Esophagus muscularis mucosa (tissue), 3 donors: ENCODE results near the gene ITLN1.

Experiments
- CTCF ChIP-seq, 3 experiments: fragments of 200-600 bp in 2 of 3; fragments of 450-650 bp in 1 of 3; sonication (generic) in 2 of 3; IDR thresholded peaks; one replicate each; pipeline ENCODE4 v1.5.1; 2017 to 2019; ENCODE audit warnings: antibody characterized with exemption in 3 of 3, mild to moderate bottlenecking in 2 of 3, moderate library complexity in 1 of 3
- EP300 ChIP-seq: sonication (generic); formaldehyde crosslinking; IDR thresholded peaks from one replicate; pipeline ENCODE4 v1.6.1; 2017; ENCODE audit warnings: antibody characterized with exemption

GRCh38 chr1:160855181-160855981, 29.6 kb downstream of the ITLN1 start:
- TF ChIP-seq CTCF (IDR thresholded peaks at IDR 0.05) = no peak
- TF ChIP-seq EP300 = no peak
